HAP-1 (cell line): ENCODE results near the gene PRR11.
A peak's percentile ranks its signal among the peaks of the same experiment; 100 is the strongest.
"Not testable (repeated sequence)": the region's sequence is repeated elsewhere in the genome, so short reads cannot be mapped to it uniquely, and the experiment has no call there.

ENCODE experiments used
- DNase-seq, 2 experiments: peaks; one replicate each; pipeline ENCODE4 v3.0.0-alpha.2; 2016 to 2020; ENCODE audit warnings: low spot score in 2 of 2
- H3K27me3 ChIP-seq: fragments of 250-450 bp; sonication (Bioruptor Pico); 2 replicates; pipeline ENCODE4 v1.5.1; 2020; ENCODE audit warnings: low read depth, mild to moderate bottlenecking, moderate library complexity
- H3K36me3 ChIP-seq: fragments of 250-450 bp; sonication (Bioruptor Pico); replicated peaks from 2 replicates; pipeline ENCODE4 v1.5.1; 2020; ENCODE audit warnings: mild to moderate bottlenecking
- H3K4me1 ChIP-seq: fragments of 250-450 bp; sonication (Bioruptor Pico); 2 replicates; pipeline ENCODE4 v1.5.1; 2020; ENCODE audit warnings: mild to moderate bottlenecking
- H3K4me3 ChIP-seq: fragments of 250-450 bp; sonication (Bioruptor Pico); 2 replicates; pipeline ENCODE4 v1.5.1; 2020; ENCODE audit warnings: mild to moderate bottlenecking, moderate library complexity
- H3K9me3 ChIP-seq: fragments of 250-450 bp; sonication (Bioruptor Pico); 2 replicates; pipeline ENCODE4 v1.5.1; 2020; ENCODE audit warnings: mild to moderate bottlenecking, moderate library complexity
- in situ Hi-C: fragments of 300-500 bp; cut with MboI; formaldehyde crosslinking; loops from 3 replicates; pipeline ENCODE4 v1.14.3; 2020; ENCODE audit warnings: low sequenced_read_pairs, inconsistent platforms, mixed read lengths

PRR11 gene

GRCh38 chr17:59161477-59161876, 5.9 kb downstream of the PRR11 start:
- no peak overlapping the region for H3K4me3 ChIP-seq
- H3K9me3 ChIP-seq, result no peaks in the 10 kb centered on the region
- H3K36me3 ChIP-seq, result no peaks in the 10 kb centered on the region
- H3K4me1 ChIP-seq, result peaks cover 60% of the 10 kb centered on the region
- DNase-seq, result peak; percentile 67 to 77
- H3K27me3 ChIP-seq, result no peaks in the 10 kb centered on the region
- in situ Hi-C loops, result no loop called here

DNA sequence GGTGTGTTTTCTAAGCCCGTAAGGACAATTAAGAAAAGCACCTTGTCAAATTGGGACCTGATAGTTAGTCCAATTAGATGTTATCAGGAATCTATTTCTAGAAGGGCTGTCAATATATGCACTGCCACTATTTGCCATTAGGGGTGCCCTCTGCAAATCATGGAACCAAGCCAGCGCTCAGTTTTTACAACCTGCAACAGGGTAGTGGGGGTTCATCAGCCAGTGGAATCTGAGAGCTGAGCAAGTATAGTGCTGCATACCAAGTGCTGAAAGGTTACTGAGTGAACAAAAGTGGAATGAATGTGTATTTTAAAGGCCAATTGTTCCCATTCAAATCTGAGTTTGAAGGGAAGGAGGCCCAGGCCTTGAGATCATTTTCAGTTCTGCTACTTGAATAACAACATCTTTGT, 10.4 kb downstream of the PRR11 start:
- H3K4me3 ChIP-seq, result no peak overlapping the region
- DNase-seq, result peak; percentile 93 to 99

DNA sequence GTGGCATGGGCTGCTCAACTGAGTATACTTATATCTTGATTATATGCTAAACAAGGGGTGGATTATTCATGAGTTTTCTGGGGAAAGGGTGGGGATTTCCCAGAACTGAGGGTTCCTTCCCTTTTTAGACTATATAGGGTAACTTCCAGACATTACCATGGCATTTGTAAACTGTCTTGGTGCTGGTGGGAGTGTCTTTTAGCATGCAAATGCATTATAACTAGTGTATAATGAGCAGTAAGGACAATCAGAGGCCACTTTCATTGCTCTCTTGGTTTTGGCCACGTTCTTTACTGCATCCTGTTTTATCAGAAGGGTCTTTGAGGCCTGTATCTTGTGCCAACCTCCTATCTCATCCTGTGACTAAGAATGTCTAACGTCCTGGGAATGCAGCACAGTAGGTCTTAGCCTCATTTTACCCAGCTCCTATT, 12.0 kb downstream of the PRR11 start:
- in situ Hi-C loops, result no loop called here
- H3K27me3 ChIP-seq, result no peaks in the 10 kb centered on the region
- H3K4me3 ChIP-seq, result no peak overlapping the region
- no peak for DNase-seq
- H3K36me3 ChIP-seq, result peaks cover 34% of the 10 kb centered on the region
- H3K9me3 ChIP-seq, result no peaks in the 10 kb centered on the region
- H3K4me1 ChIP-seq, result peaks cover 24% of the 10 kb centered on the region

More for the DNA sequence above, 10.4 kb downstream of the PRR11 start:
- Histone ChIP-seq H3K36me3 (peaks cover 18% of the 10 kb centered on the region), H3K4me1 (peaks cover 40% of the 10 kb centered on the region), H3K9me3 (no peaks in the 10 kb centered on the region), H3K27me3 (no peaks in the 10 kb centered on the region)
- in situ Hi-C loops, result no loop called here

DNA sequence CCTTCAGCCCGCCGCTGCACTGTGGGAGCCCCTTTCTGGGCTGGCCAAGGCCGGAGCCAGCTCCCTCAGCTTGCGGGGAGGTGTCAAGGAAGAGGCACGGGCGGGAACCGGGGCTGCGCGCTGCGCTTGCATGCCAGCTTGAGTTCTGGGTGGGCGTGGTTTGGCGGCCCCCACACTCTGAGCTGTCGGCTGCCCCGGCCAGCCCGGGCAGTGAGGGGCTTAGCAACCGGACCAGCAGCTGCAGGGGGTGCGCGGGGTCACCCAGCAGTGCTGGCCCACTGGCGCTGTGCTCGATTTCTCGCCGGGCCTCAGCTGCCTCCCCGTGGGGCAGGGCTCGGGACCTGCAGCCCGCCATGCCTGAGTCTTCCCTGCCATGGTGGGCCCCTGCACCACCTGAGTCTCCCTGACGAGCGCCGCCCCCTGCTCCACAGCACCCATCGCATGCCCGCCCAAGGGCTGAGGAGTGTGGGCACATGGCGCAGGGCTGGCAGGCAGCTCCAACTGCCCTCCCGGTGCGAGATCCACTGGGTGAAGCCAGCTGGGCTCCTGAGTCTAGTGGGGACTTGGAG, 17.0 kb downstream of the PRR11 start:
- no peak for DNase-seq
- Histone ChIP-seq H3K27me3 (no peaks in the 10 kb centered on the region), H3K4me1 (peaks cover 2% of the 10 kb centered on the region; the same call in 1 of the 2 replicates), H3K9me3 (no peaks in the 10 kb centered on the region), H3K36me3 (peaks cover 51% of the 10 kb centered on the region), H3K4me3 (no peak overlapping the region)
- in situ Hi-C loops, result no loop called here

DNA sequence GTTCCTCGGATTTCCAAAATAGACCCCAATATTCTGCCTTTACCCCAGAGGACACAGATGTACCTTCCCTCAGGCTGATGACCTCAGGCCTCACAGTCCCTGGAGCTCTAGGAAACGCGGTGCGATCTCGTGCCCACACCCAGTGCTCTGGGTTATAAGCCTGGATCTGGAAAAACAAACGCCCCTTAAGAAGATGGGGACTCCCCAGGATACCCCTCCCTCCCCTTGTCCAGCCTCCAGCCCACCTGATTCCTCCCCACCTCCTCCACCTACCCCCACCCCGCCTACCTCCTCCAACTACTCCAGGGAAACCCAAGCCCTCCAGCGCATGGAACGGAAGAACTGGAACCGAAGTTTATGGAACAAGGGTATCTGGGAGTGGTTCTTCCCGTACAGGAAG, 19.1 kb downstream of the PRR11 start:
- DNase-seq, result no peak
- Histone ChIP-seq H3K4me1 (no peaks in the 10 kb centered on the region), H3K27me3 (no peaks in the 10 kb centered on the region), H3K36me3 (peaks cover 46% of the 10 kb centered on the region), H3K4me3 (no peak overlapping the region), H3K9me3 (no peaks in the 10 kb centered on the region)
- in situ Hi-C loops, result no loop called here

- in situ Hi-C loops, result no loop called here
- DNase-seq, result no peak
- H3K4me3 ChIP-seq, result no peak overlapping the region
- H3K9me3 ChIP-seq, result no peaks in the 10 kb centered on the region
- H3K4me1 ChIP-seq, result no peaks in the 10 kb centered on the region
- peaks cover 42% of the 10 kb centered on the region for H3K36me3 ChIP-seq
- H3K27me3 ChIP-seq, result no peaks in the 10 kb centered on the region
These were observed 19.5 kb downstream of the PRR11 start for GRCh38 chr17:59175076-59175475.

DNA sequence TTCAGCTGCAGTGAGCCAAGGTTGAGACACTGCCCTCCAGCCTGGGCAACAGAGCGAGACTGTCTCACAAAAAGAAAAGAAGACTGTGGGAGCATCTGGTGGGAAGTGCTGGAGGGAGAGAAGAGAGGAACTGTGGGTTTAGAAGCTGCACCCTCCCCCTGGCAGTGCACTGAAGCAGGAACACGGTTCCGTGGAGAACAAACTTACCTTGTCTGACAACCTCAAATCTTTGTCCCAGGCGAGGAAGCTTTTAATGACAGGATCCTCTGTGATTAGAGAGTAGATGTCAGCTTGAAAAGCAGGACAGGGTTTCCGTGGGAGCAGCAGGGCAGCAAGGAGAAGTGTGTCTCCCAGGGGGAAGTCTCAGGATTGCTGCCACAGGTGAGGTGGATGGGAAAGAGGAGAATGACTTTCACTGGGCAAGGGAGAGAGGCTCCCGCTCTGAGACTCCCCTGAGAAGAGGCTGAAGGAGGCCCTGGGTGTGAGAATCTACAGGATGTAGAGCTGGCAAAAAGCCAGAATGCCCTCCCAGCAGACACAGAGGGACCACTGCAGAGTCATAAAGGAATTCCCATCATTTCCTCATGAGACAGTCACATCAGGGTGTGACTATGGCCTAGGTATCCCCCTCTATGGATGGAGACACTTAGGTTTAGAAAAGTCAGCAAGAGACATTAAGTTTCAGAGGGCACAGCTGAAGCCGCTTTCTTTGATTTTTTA, 22.9 kb downstream of the PRR11 start:
- Histone ChIP-seq H3K4me3 (no peak overlapping the region), H3K9me3 (no peaks in the 10 kb centered on the region), H3K27me3 (no peaks in the 10 kb centered on the region), H3K36me3 (peaks cover 13% of the 10 kb centered on the region), H3K4me1 (no peaks in the 10 kb centered on the region)
- in situ Hi-C loops, result no loop called here
- no peak for DNase-seq

- H3K27me3 ChIP-seq, H3K9me3 ChIP-seq, in situ Hi-C loops, H3K4me3 ChIP-seq, DNase-seq, H3K4me1 ChIP-seq, H3K36me3 ChIP-seq: not testable (repeated sequence)
These were observed 24.1 kb downstream of the PRR11 start for GRCh38 chr17:59179601-59180000.

DNA sequence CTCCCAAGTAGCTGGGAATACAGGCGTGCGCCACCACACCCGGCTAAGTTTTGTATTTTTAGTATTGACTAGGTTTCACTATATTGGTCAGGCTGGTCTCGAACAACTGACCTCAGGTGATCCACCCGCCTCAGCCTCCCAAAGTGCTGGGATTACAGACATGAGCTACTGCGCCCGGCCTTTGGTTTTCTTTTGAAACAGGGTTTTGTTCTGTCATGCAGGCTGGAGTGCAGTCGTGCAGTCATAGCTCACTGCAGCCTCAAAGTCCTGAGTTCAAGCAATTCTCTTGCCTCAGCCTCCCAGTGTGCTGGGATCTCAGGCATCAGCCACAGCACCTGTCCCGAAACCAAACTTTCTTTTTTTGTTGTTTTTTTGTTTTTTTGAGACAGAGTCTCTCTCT, 25.1 kb downstream of the PRR11 start:
- no peak for DNase-seq
- H3K4me1 ChIP-seq, result no peaks in the 10 kb centered on the region
- H3K27me3 ChIP-seq, result no peaks in the 10 kb centered on the region
- no peaks in the 10 kb centered on the region for H3K9me3 ChIP-seq
- in situ Hi-C loops, result no loop called here
- peaks cover 13% of the 10 kb centered on the region for H3K36me3 ChIP-seq
- no peak overlapping the region for H3K4me3 ChIP-seq

- no peak for DNase-seq
- Histone ChIP-seq H3K27me3 (no peaks in the 10 kb centered on the region), H3K9me3 (no peaks in the 10 kb centered on the region), H3K36me3 (peaks cover 18% of the 10 kb centered on the region), H3K4me1 (no peaks in the 10 kb centered on the region), H3K4me3 (no peak overlapping the region)
- in situ Hi-C loops, result no loop called here
These were observed 25.9 kb downstream of the PRR11 start for GRCh38 chr17:59181481-59181880.

- DNase-seq, result no peak
- Histone ChIP-seq H3K4me1 (no peaks in the 10 kb centered on the region), H3K4me3 (no peak overlapping the region), H3K36me3 (peaks cover 52% of the 10 kb centered on the region), H3K27me3 (no peaks in the 10 kb centered on the region), H3K9me3 (no peaks in the 10 kb centered on the region)
- in situ Hi-C loops, result no loop called here
These were observed 30.5 kb downstream of the PRR11 start for GRCh38 chr17:59185997-59186396.

DNA sequence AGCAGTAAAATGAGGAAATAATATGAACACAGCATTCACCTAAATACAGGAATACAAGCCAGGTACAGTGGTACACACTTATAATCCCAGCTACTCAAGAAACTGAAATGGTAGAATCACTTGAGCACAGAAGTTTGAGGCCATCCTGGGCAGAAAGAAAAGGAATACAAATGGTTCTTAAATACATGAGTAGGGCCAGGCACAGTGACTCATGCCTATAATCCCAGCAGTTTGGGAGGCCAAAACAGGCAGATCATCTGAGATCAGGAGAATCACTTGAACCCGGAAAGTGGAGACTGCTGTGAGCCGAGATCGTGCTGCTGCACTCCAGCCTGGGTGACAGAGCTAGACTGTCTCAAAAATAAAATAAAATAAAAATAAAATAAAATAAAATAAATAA, 31.3 kb downstream of the PRR11 start:
- Histone ChIP-seq H3K36me3 (peaks cover 59% of the 10 kb centered on the region), H3K27me3 (no peaks in the 10 kb centered on the region), H3K9me3 (no peaks in the 10 kb centered on the region), H3K4me1 (no peaks in the 10 kb centered on the region), H3K4me3 (no peak overlapping the region)
- in situ Hi-C loops, result no loop called here
- no peak for DNase-seq

DNA sequence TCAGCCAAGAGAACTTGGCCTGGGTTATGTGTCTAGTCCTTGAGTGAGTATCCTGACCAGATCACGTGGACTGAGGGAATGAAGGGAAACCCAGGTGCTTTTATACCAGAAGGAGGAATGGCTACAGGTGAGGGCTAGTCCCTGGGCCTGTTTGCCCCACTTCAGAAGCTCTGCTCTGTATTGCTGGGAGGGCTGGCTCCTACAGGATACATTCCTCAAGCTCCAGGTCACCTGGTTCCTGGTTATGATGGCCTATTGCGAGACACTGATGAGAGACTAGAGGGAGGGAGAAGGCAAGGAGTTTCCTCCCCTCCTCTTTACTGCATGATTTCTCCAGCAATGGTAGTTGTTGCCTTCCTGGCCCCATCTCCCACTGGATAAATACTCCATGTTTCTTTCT, 35.3 kb downstream of the PRR11 start:
- in situ Hi-C loops, result no loop called here
- H3K9me3 ChIP-seq, result no peaks in the 10 kb centered on the region
- no peak overlapping the region for H3K4me3 ChIP-seq
- no peaks in the 10 kb centered on the region for H3K27me3 ChIP-seq
- no peaks in the 10 kb centered on the region for H3K4me1 ChIP-seq
- H3K36me3 ChIP-seq, result peaks cover 82% of the 10 kb centered on the region
- DNase-seq, result no peak

- no peak for DNase-seq
- Histone ChIP-seq H3K36me3 (peaks cover 87% of the 10 kb centered on the region), H3K9me3 (no peaks in the 10 kb centered on the region), H3K4me3 (no peak overlapping the region), H3K4me1 (no peaks in the 10 kb centered on the region), H3K27me3 (no peaks in the 10 kb centered on the region)
- in situ Hi-C loops, result no loop called here
These were observed 37.9 kb downstream of the PRR11 start for GRCh38 chr17:59193336-59193862.
